ENCODE measurements around the gene MXI1.
A peak's percentile ranks its signal among the peaks of the same experiment; 100 is the strongest.

GRCh38 chr10:110215286-110216170 is 8.1 kb downstream of the MXI1 start:
- peak in 1 of 2 experiments; percentile 13; a peak in 1 of 4 replicates for TF ChIP-seq CTCF (conservative IDR thresholded peaks at IDR 0.05; ENCODE audit: low read depth in 2 of 2)
- TF ChIP-seq CREB1 (CRISPR knock-in tag; IDR thresholded peaks at IDR 0.05; ENCODE audit: low read depth) = no peak
- TF ChIP-seq ETS1 (IDR thresholded peaks at IDR 0.05) = no peak
- no peak for TF ChIP-seq POLR2AphosphoS5 (IDR thresholded peaks at IDR 0.05; ENCODE audit: low read depth)
- TF ChIP-seq REST (IDR thresholded peaks at IDR 0.05; ENCODE audit: unreplicated experiment) = no peak
- TF ChIP-seq EZH2 (IDR thresholded peaks at IDR 0.05; ENCODE audit: low read depth, unreplicated experiment) = no peak

Data from GM23338 (cell line).